ENCODE measurements around the gene CLEC18A. TPM values are rescaled to one million over a fixed set of nuclear protein-coding genes. Genes with fewer than 3 reads are reported as not detected.
A peak's percentile ranks its signal among the peaks of the same experiment; 100 is the strongest.

CLEC18A gene
- total RNA-seq, 1 experiment from 2014 or later = 1.6 TPM

GRCh38 chr16:69932691-69933392, 18.3 kb upstream of the CLEC18A start:
- no peak overlapping the region for H3K4me3 Mint-ChIP-seq
- Histone ChIP-seq H3K4me1 (ENCODE audit: insufficient read depth, low read length) (no peaks in the 10 kb centered on the region), H4K8ac (replicated peaks; ENCODE audit: insufficient read length, low read depth, low read length) (no peak overlapping the region), H4K5ac (ENCODE audit: insufficient read length, low read depth, low read length) (no peak overlapping the region), H3K23me2 (ENCODE audit: insufficient read length, low read depth, low read length, poor library complexity, severe bottlenecking) (no peaks in the 10 kb centered on the region), H3K79me1 (ENCODE audit: insufficient read depth, low read depth, low read length, poor library complexity, severe bottlenecking) (no peaks in the 10 kb centered on the region), H2AK5ac (ENCODE audit: insufficient read length, low read length) (no peak overlapping the region), H3K27me3 (ENCODE audit: insufficient read depth, low read length) (no peaks in the 10 kb centered on the region), H3K27ac (ENCODE audit: insufficient read length, low read depth, low read length) (no peak overlapping the region), H3K79me2 (ENCODE audit: insufficient read depth, low read length) (no peaks in the 10 kb centered on the region), H2BK5ac (ENCODE audit: insufficient read length, low read length) (no peak overlapping the region), H2BK20ac (ENCODE audit: low read depth, low read length, poor library complexity, severe bottlenecking) (no peak overlapping the region), H3K4ac (ENCODE audit: low read depth, low read length) (no peak overlapping the region), H2BK15ac (ENCODE audit: low read depth, low read length) (no peak overlapping the region), H3K9ac (ENCODE audit: extremely low read depth, insufficient read length, low read length) (no peak overlapping the region), H3K56ac (ENCODE audit: insufficient read length, low read depth, low read length) (no peak overlapping the region), H3K4me2 (ENCODE audit: insufficient read depth, insufficient read length, low read length) (no peak overlapping the region), H2AFZ (ENCODE audit: low read length) (no peak overlapping the region), H3K9me3 (ENCODE audit: control insufficient read depth, low read depth, low read length) (no peaks in the 10 kb centered on the region), H4K91ac (ENCODE audit: insufficient read length, low read depth, low read length) (no peak overlapping the region), H4K20me1 (ENCODE audit: control insufficient read depth, insufficient read depth, insufficient read length) (no peaks in the 10 kb centered on the region), H3K18ac (ENCODE audit: insufficient read length, low read depth, low read length) (no peak overlapping the region), H2BK120ac (ENCODE audit: low read depth, low read length, poor library complexity, severe bottlenecking) (no peak overlapping the region), H2BK12ac (ENCODE audit: insufficient read length, low read depth, low read length) (no peak overlapping the region), H3K23ac (ENCODE audit: insufficient read length, low read depth, low read length) (no peak overlapping the region), H3K14ac (ENCODE audit: insufficient read depth, low read length) (no peak overlapping the region), H3T11ph (ENCODE audit: low read length) (no peak overlapping the region)
- H3K4me1 Mint-ChIP-seq = peaks cover 6 to 15% of the 10 kb centered on the region in 2 experiments; a peak in 3 of 4 replicates
- DNase-seq = no peak
- H3K36me3 Mint-ChIP-seq (ENCODE audit: insufficient read depth in 1 of 3, low read depth in 3 of 3) = peaks cover 15 to 58% (median 26%) of the 10 kb centered on the region in 3 experiments; a peak in 6 of 7 replicates
- WGBS (ENCODE audit: extremely low coverage, insufficient read length, low lambda C conversion rate) = no CpG with 5 or more reads among the region's 27 CpGs
- no peak for TF ChIP-seq CTCF (conservative IDR thresholded peaks at IDR 0.05)
- H3K27me3 Mint-ChIP-seq (ENCODE audit: low read depth) = no peaks in the 10 kb centered on the region; the same call in 1 of the 2 replicates
- H3K9me3 Mint-ChIP-seq = no peaks in the 10 kb centered on the region
- H3K27ac Mint-ChIP-seq = peak overlapping the region in 1 of 3 experiments; percentile 57; a peak in 2 of 7 replicates
